Calu3 (cell line): ENCODE measurements around the gene FZD10. TPM values are rescaled to one million over a fixed set of nuclear protein-coding genes. Genes with fewer than 3 reads are reported as not detected.

Experiments
- BruUV-seq: library from RNA; stranded (reverse); fragments of 400-500 nt; replicated peaks from 2 replicates; lab custom pipeline; 2021; lab: Mats Ljungman, UMichigan
- CTCF ChIA-PET: fragments of 300-600 bp; sonication (Branson Sonifier 250); formaldehyde crosslinking; loops from one replicate; lab custom pipeline; 2022; ENCODE audit warnings: antibody characterized with exemption; lab: Charles Lee
- DNase-seq: peaks from one replicate; pipeline ENCODE4 v3.0.0; 2022
- H3K27ac Mint-ChIP-seq: one replicate; pipeline ENCODE4 v1.8.0; 2022; ENCODE audit warnings: mixed read lengths; ENCODE audit not compliant: unreplicated experiment
- H3K27me3 Mint-ChIP-seq: one replicate; pipeline ENCODE4 v1.8.0; 2022; ENCODE audit warnings: mixed read lengths; ENCODE audit not compliant: unreplicated experiment
- H3K36me3 Mint-ChIP-seq: one replicate; pipeline ENCODE4 v1.8.0; 2022; ENCODE audit warnings: mild to moderate bottlenecking, moderate library complexity, mixed read lengths; ENCODE audit not compliant: insufficient read depth, unreplicated experiment
- H3K4me1 Mint-ChIP-seq: one replicate; pipeline ENCODE4 v1.8.0; 2022; ENCODE audit warnings: mild to moderate bottlenecking, low read depth, mixed read lengths; ENCODE audit not compliant: unreplicated experiment
- H3K4me3 Mint-ChIP-seq: one replicate; pipeline ENCODE4 v1.8.0; 2022; ENCODE audit warnings: mild to moderate bottlenecking, low read depth, moderate library complexity, mixed read lengths; ENCODE audit not compliant: unreplicated experiment
- H3K9me3 Mint-ChIP-seq: one replicate; pipeline ENCODE4 v1.8.0; 2022; ENCODE audit warnings: low read depth, mixed read lengths; ENCODE audit not compliant: unreplicated experiment
- intact Hi-C: fragments of 100-400 bp; cut with micrococcal nuclease; formaldehyde crosslinking; loops from one replicate; pipeline ENCODE4 v1.10.0; 2022; ENCODE audit not compliant: unreplicated experiment
- total RNA-seq: library from RNA; stranded (reverse); gene quantifications from 2 replicates; pipeline ENCODE4 v1.2.3, GENCODE V29; 2022
- TF ChIP-seq, protein P1 (sequence below): fragments of 200-600 bp; IDR thresholded peaks from one replicate; pipeline ENCODE4 v1.8.0; 2022; ENCODE audit warnings: antibody characterized with exemption; ENCODE audit not compliant: unreplicated experiment

FZD10 gene
- total RNA-seq, 1 experiment from 2014 or later: not detected

DNA sequence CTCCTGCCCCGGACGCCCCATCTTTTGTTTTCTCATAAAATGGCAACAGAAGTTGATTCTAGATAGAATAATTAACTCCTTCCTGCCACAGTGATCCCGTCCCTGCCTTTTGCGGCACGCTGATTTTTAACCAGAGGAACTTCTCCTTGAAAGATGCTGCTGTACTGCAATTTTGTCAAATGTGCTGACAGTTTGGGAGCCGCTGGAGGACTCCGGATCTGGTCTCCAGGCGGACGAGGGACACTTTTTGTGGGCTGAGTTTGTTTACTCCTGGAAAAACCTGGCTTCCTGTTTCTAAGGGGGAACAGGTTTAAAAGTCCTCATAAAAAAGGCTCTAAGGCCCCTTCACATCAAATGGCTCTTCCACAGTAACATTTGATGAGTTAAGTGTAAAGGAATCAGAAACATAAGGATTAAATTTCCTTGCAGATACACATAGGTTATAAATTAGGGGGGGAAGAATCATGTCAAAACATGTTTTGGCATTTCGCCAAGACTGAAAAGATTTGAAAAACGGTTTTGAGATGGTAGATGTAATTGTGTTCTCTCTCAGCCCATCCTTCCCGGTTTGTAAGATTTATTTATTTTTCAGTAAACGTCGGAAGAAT is 15.5 kb downstream of the FZD10 start:
- H3K36me3 Mint-ChIP-seq: no peaks in the 10 kb centered on the region
- H3K9me3 Mint-ChIP-seq: peaks cover 9% of the 10 kb centered on the region
- TF ChIP-seq, protein P1, sequence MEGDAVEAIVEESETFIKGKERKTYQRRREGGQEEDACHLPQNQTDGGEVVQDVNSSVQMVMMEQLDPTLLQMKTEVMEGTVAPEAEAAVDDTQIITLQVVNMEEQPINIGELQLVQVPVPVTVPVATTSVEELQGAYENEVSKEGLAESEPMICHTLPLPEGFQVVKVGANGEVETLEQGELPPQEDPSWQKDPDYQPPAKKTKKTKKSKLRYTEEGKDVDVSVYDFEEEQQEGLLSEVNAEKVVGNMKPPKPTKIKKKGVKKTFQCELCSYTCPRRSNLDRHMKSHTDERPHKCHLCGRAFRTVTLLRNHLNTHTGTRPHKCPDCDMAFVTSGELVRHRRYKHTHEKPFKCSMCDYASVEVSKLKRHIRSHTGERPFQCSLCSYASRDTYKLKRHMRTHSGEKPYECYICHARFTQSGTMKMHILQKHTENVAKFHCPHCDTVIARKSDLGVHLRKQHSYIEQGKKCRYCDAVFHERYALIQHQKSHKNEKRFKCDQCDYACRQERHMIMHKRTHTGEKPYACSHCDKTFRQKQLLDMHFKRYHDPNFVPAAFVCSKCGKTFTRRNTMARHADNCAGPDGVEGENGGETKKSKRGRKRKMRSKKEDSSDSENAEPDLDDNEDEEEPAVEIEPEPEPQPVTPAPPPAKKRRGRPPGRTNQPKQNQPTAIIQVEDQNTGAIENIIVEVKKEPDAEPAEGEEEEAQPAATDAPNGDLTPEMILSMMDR: no peak
- H3K27me3 Mint-ChIP-seq: no peaks in the 10 kb centered on the region
- H3K4me3 Mint-ChIP-seq: no peak overlapping the region
- BruUV-seq: no TSS peak
- CTCF ChIA-PET: no interaction called here
- no peaks in the 10 kb centered on the region for H3K4me1 Mint-ChIP-seq
- no peak overlapping the region for H3K27ac Mint-ChIP-seq
- intact Hi-C loops: no loop called here
- no peak for DNase-seq

DNA sequence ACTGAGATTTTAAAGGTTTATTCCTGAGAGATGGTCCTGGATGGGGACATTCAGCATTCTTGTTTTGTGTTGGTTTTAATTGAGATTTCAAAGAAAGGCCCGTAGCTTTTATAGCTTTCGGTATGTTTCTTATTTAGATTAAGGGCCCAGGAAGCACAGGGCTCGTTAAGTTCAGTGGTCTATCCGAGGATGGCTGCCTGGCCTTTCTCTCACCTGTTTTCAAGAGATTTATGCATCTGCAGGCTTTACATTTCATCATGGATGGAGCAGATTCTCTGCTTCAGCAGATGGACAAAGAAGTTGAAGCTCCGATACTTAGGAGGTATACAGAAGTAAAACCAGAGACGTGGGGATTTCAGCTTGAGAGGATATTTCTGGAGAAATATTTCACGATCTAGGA is 16.0 kb downstream of the FZD10 start:
- H3K36me3 Mint-ChIP-seq: no peaks in the 10 kb centered on the region
- intact Hi-C loops: no loop called here
- no peaks in the 10 kb centered on the region for H3K27me3 Mint-ChIP-seq
- no peak for DNase-seq
- H3K9me3 Mint-ChIP-seq: peaks cover 8% of the 10 kb centered on the region
- BruUV-seq: no TSS peak
- H3K4me3 Mint-ChIP-seq: no peak overlapping the region
- no peak overlapping the region for H3K27ac Mint-ChIP-seq
- TF ChIP-seq, protein P1: no peak
- CTCF ChIA-PET: no interaction called here
- H3K4me1 Mint-ChIP-seq: no peaks in the 10 kb centered on the region

DNA sequence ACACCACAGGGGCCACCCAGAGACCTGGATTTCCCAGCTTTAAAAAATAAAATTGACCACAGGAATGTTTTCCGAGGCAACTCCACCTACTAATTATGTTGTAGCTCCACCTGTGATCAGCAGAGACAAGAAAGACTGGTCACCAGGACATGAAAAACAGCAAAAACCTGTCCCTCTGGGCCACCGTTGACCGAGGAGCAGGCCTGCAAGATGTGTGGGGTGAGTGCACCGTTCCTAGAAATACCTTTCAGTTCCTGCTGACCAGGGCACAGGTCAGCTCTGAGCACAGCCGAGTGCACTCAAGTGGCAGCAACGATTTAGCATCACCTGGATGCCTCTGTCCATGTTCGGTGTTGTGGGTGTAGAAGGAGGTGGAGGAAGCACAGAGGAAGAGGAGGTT is 16.9 kb downstream of the FZD10 start:
- Mint-ChIP-seq H3K36me3 (no peaks in the 10 kb centered on the region), H3K4me1 (no peaks in the 10 kb centered on the region), H3K4me3 (no peak overlapping the region), H3K27ac (no peak overlapping the region), H3K27me3 (no peaks in the 10 kb centered on the region), H3K9me3 (peaks cover 8% of the 10 kb centered on the region)
- DNase-seq: no peak
- intact Hi-C loops: no loop called here
- CTCF ChIA-PET: no interaction called here
- TF ChIP-seq, protein P1: no peak
- BruUV-seq: no TSS peak

DNA sequence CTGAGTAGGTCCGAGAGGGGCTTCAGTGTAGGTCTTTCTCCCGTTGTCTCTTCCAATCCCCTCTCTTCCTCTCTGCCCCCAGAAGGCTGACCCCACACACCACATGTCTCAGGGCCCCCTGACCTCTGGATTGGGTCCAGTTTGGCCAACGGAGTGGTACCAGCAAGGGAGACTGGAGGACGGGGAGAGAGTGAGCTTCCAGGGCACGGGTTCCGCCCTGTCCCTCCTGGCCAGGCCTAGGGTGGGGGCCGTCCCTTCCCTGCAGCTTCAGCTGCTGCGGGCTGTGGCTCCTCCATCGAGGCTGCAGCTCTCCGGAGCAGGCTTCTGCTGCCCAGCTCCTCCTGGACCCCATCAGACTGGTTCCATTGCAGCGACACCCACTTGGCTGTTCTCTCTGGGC is 17.4 kb downstream of the FZD10 start:
- no peak for DNase-seq
- peaks cover 8% of the 10 kb centered on the region for H3K9me3 Mint-ChIP-seq
- no peak overlapping the region for H3K27ac Mint-ChIP-seq
- no peak overlapping the region for H3K4me3 Mint-ChIP-seq
- CTCF ChIA-PET: no interaction called here
- intact Hi-C loops: no loop called here
- no peaks in the 10 kb centered on the region for H3K36me3 Mint-ChIP-seq
- no peaks in the 10 kb centered on the region for H3K27me3 Mint-ChIP-seq
- BruUV-seq: no TSS peak
- H3K4me1 Mint-ChIP-seq: no peaks in the 10 kb centered on the region
- TF ChIP-seq, protein P1: no peak
